Stomach (tissue), 9 donors: Measurements from ENCODE around the gene DCC. TPM values are rescaled to one million over a fixed set of nuclear protein-coding genes. Genes with fewer than 3 reads are reported as not detected.

Source experiments
- DNase-seq, 2 donors: peaks; one replicate each; pipeline versions ENCODE4 v3.0.0 to v3.0.0-alpha.2; 2013 to 2019
- H3K27ac ChIP-seq, 5 donors: fragments of 200-600 bp in 4 of 5; sonication (generic) in 4 of 5; one replicate each; pipeline ENCODE4 v1.5.1; 2013 to 2019; ENCODE audit warnings: mild to moderate bottlenecking in 1 of 5, moderate library complexity in 1 of 5
- H3K27me3 ChIP-seq, 3 donors: fragments of 200-600 bp; sonication (generic); one replicate each; pipeline ENCODE4 v1.5.1; 2017 to 2019; ENCODE audit warnings: mixed run types in 1 of 3
- H3K36me3 ChIP-seq, 4 donors: fragments of 200-600 bp; sonication (generic); 1 replicate in 3 of 4; 2 replicates in 1 of 4; pipeline ENCODE4 v1.5.1; 2016 to 2019
- H3K4me1 ChIP-seq, 4 donors: fragments of 200-600 bp; sonication (generic); one replicate each; pipeline ENCODE4 v1.5.1; 2016 to 2019
- H3K4me3 ChIP-seq, 4 donors: fragments of 200-600 bp; sonication (generic) in 3 of 4; one replicate each; pipeline ENCODE4 v1.5.1; 2016 to 2019; ENCODE audit warnings: mild to moderate bottlenecking in 1 of 4
- H3K9me3 ChIP-seq, 4 donors: fragments of 200-600 bp; sonication (generic); one replicate each; pipeline ENCODE4 v1.5.1; 2016 to 2019
- CTCF ChIP-seq, 7 experiments: fragments of 450-650 bp in 4 of 7; fragments of 200-600 bp in 3 of 7; sonication (generic) in 3 of 7; IDR thresholded peaks; one replicate each; pipeline ENCODE4 v1.5.1; 2016 to 2019; ENCODE audit warnings: antibody characterized with exemption in 7 of 7, control low read depth in 2 of 7, mild to moderate bottlenecking in 1 of 7
- EP300 ChIP-seq: sonication (generic); formaldehyde crosslinking; IDR thresholded peaks from one replicate; pipeline ENCODE4 v1.6.1; 2017; ENCODE audit warnings: antibody characterized with exemption
- POLR2A ChIP-seq, 4 donors: fragments of 450-650 bp; IDR thresholded peaks; one replicate each; pipeline ENCODE4 v1.6.1; 2016; ENCODE audit warnings: antibody characterized with exemption in 4 of 4, control low read depth in 2 of 4, mild to moderate bottlenecking in 1 of 4, moderate library complexity in 1 of 4
- POLR2AphosphoS5 ChIP-seq, 3 donors: sonication (generic); formaldehyde crosslinking; IDR thresholded peaks; one replicate each; pipeline ENCODE4 v1.6.1; 2016; ENCODE audit warnings: antibody characterized with exemption in 3 of 3
- WGBS, 5 donors: extraction: QIAGEN DNeasy Blood & Tissue Kit in 3 of 5; methylation state at CpG; one replicate each; pipeline versions ENCODE4 v1.1.5 to v1.1.7; 2013 to 2018; 5-methylcytosine and 5-hydroxymethylcytosine counted together
- intact Hi-C: fragments of 100-400 bp; cut with DNase I; formaldehyde crosslinking; loops from one replicate; pipeline ENCODE4 v1.15.1; 2023; ENCODE audit warnings: low total_unique reads
- polyA plus RNA-seq, 3 donors: library from polyadenylated mRNA; stranded (reverse); fragments of 200-250 nt; gene quantifications; one replicate each; pipeline ENCODE4 v1.2.3, GENCODE V29; 2013
- total RNA-seq, 5 donors: library from RNA; depleted of rRNA; stranded (reverse); fragments of >200 nt; gene quantifications; one replicate each; pipeline versions ENCODE4 v1.1.0 to v1.2.3, GENCODE V29; 2014 to 2016
- donor health status: healthy with polysubstance abuse.
- donor health status: Bipolar disorder and iron deficiency.
- donor health status: healthy.

DCC gene
- total and polyA plus RNA-seq, 8 donors, result 0.58 to 1.7 TPM; not detected in 6

GRCh38 chr18:53324353-53324752, 984.4 kb downstream of the DCC start:
- no peaks in the 10 kb centered on the region for H3K9me3 ChIP-seq
- no peaks in the 10 kb centered on the region for H3K36me3 ChIP-seq
- 65 to 83% (median 77%) methylated on average over 1 of the region's 1 CpG for WGBS, 5 donors
- no peak for DNase-seq
- intact Hi-C loops, result no loop called here
- no peak overlapping the region for H3K27ac ChIP-seq
- H3K4me1 ChIP-seq, result no peaks in the 10 kb centered on the region
- TF ChIP-seq EP300 (no peak), POLR2A (IDR thresholded peaks at IDR 0.05) (no peak), CTCF (IDR thresholded peaks at IDR 0.05) (no peak), POLR2AphosphoS5 (IDR thresholded peaks at IDR 0.05) (no peak)
- H3K27me3 ChIP-seq, result no peaks in the 10 kb centered on the region
- H3K4me3 ChIP-seq, result no peak overlapping the region

GRCh38 chr18:53360501-53361443, 1020.8 kb downstream of the DCC start:
- no peaks in the 10 kb centered on the region for H3K9me3 ChIP-seq
- no peak overlapping the region for H3K4me3 ChIP-seq
- intact Hi-C loops, result no loop called here
- no peaks in the 10 kb centered on the region for H3K4me1 ChIP-seq
- no peaks in the 10 kb centered on the region for H3K27me3 ChIP-seq
- H3K27ac ChIP-seq, result no peak overlapping the region
- DNase-seq, result no peak
- no peaks in the 10 kb centered on the region for H3K36me3 ChIP-seq
- WGBS, 5 donors, result 67 to 77% (median 70%) methylated on average over 8 of the region's 8 CpGs
- no peak for TF ChIP-seq CTCF (IDR thresholded peaks at IDR 0.05)
- TF ChIP-seq POLR2AphosphoS5 (IDR thresholded peaks at IDR 0.05), result no peak
- no peak for TF ChIP-seq POLR2A (IDR thresholded peaks at IDR 0.05)
- no peak for TF ChIP-seq EP300

GRCh38 chr18:53375621-53376020, 1035.6 kb downstream of the DCC start:
- peaks cover 0 to 7% (median 0%) of the 10 kb centered on the region in 4 donors for H3K4me1 ChIP-seq
- H3K36me3 ChIP-seq, result no peaks in the 10 kb centered on the region
- H3K27ac ChIP-seq, result no peak overlapping the region
- DNase-seq, result peak; percentile 43 to 55
- no peaks in the 10 kb centered on the region for H3K9me3 ChIP-seq
- no peaks in the 10 kb centered on the region for H3K27me3 ChIP-seq
- WGBS, 5 donors, result 30 to 42% (median 35%) methylated on average over 2 of the region's 2 CpGs
- no peak overlapping the region for H3K4me3 ChIP-seq
- TF ChIP-seq POLR2AphosphoS5 (IDR thresholded peaks at IDR 0.05) (no peak), CTCF (IDR thresholded peaks at IDR 0.05) (no peak), POLR2A (IDR thresholded peaks at IDR 0.05) (no peak), EP300 (no peak)
- intact Hi-C loops, result no loop called here

- DNase-seq, result peak in 1 of 2 donors; percentile 60
- no peak overlapping the region for H3K4me3 ChIP-seq
- no peaks in the 10 kb centered on the region for H3K36me3 ChIP-seq
- peaks cover 0 to 7% (median 0%) of the 10 kb centered on the region in 4 donors for H3K4me1 ChIP-seq
- no peaks in the 10 kb centered on the region for H3K9me3 ChIP-seq
- intact Hi-C loops, result no loop called here
- no peak overlapping the region for H3K27ac ChIP-seq
- TF ChIP-seq EP300 (no peak), POLR2AphosphoS5 (IDR thresholded peaks at IDR 0.05) (no peak), CTCF (IDR thresholded peaks at IDR 0.05) (peak in 4 of 7 experiments; percentile 27 to 43 (median 36))
- 65 to 86% (median 77%) methylated on average over 1 of the region's 1 CpG for WGBS, 5 donors
- H3K27me3 ChIP-seq, result no peaks in the 10 kb centered on the region
Measured at GRCh38 chr18:53380063-53380639, 1040.2 kb downstream of the DCC start.
